ENCODE measurements around the gene TMEM88. TPM values are rescaled to one million over a fixed set of nuclear protein-coding genes. Genes with fewer than 3 reads are reported as not detected.

TMEM88 gene
- total and polyA plus RNA-seq, 2 of the 13 experiments (the other 11 are each of a cell fraction or from before 2014, with no cell fraction given), result 0.31 to 0.66 TPM

- TF ChIP-seq YEATS4 (CRISPR knock-in tag; IDR thresholded peaks at IDR 0.05; ENCODE audit: borderline replicate concordance) (peak; percentile 52; the same call in 1 of the 2 replicates), ZNF234 (CRISPR knock-in tag; conservative IDR thresholded peaks at IDR 0.05) (0 out of 2 replicates have a peak, but pooled peaks have one; percentile 58), ZSCAN30 (CRISPR knock-in tag; IDR thresholded peaks at IDR 0.05) (0 out of 2 replicates have a peak, but pooled peaks have one; percentile 37), TSC22D2 (CRISPR knock-in tag; IDR thresholded peaks at IDR 0.05; ENCODE audit: borderline replicate concordance) (no peak), PLRG1 (conservative IDR thresholded peaks at IDR 0.05) (no peak), ZNF326 (CRISPR knock-in tag; IDR thresholded peaks at IDR 0.05; ENCODE audit: borderline replicate concordance) (no peak), ZNF556 (CRISPR knock-in tag; IDR thresholded peaks at IDR 0.05; ENCODE audit: borderline replicate concordance) (0 out of 2 replicates have a peak, but pooled peaks have one; percentile 42), SYNCRIP (IDR thresholded peaks at IDR 0.05; ENCODE audit: insufficient read depth, low read depth, low read length) (no peak), KDM6A (CRISPR knock-in tag; IDR thresholded peaks at IDR 0.05; ENCODE audit: low read depth) (no peak)
- TF ChIP-seq, protein P1, sequence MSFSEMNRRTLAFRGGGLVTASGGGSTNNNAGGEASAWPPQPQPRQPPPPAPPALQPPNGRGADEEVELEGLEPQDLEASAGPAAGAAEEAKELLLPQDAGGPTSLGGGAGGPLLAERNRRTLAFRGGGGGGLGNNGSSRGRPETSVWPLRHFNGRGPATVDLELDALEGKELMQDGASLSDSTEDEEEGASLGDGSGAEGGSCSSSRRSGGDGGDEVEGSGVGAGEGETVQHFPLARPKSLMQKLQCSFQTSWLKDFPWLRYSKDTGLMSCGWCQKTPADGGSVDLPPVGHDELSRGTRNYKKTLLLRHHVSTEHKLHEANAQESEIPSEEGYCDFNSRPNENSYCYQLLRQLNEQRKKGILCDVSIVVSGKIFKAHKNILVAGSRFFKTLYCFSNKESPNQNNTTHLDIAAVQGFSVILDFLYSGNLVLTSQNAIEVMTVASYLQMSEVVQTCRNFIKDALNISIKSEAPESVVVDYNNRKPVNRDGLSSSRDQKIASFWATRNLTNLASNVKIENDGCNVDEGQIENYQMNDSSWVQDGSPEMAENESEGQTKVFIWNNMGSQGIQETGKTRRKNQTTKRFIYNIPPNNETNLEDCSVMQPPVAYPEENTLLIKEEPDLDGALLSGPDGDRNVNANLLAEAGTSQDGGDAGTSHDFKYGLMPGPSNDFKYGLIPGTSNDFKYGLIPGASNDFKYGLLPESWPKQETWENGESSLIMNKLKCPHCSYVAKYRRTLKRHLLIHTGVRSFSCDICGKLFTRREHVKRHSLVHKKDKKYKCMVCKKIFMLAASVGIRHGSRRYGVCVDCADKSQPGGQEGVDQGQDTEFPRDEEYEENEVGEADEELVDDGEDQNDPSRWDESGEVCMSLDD (CRISPR knock-in tag; IDR thresholded peaks at IDR 0.05; ENCODE audit: borderline replicate concordance), result no peak
- TF ChIP-seq, protein P2, sequence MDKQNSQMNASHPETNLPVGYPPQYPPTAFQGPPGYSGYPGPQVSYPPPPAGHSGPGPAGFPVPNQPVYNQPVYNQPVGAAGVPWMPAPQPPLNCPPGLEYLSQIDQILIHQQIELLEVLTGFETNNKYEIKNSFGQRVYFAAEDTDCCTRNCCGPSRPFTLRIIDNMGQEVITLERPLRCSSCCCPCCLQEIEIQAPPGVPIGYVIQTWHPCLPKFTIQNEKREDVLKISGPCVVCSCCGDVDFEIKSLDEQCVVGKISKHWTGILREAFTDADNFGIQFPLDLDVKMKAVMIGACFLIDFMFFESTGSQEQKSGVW (CRISPR knock-in tag; IDR thresholded peaks at IDR 0.05; ENCODE audit: borderline replicate concordance), result no peak
- TF ChIP-seq, protein P3, sequence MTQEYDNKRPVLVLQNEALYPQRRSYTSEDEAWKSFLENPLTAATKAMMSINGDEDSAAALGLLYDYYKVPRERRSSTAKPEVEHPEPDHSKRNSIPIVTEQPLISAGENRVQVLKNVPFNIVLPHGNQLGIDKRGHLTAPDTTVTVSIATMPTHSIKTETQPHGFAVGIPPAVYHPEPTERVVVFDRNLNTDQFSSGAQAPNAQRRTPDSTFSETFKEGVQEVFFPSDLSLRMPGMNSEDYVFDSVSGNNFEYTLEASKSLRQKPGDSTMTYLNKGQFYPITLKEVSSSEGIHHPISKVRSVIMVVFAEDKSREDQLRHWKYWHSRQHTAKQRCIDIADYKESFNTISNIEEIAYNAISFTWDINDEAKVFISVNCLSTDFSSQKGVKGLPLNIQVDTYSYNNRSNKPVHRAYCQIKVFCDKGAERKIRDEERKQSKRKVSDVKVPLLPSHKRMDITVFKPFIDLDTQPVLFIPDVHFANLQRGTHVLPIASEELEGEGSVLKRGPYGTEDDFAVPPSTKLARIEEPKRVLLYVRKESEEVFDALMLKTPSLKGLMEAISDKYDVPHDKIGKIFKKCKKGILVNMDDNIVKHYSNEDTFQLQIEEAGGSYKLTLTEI (CRISPR knock-in tag; conservative IDR thresholded peaks at IDR 0.05), result no peak
- TF ChIP-seq, protein P4, sequence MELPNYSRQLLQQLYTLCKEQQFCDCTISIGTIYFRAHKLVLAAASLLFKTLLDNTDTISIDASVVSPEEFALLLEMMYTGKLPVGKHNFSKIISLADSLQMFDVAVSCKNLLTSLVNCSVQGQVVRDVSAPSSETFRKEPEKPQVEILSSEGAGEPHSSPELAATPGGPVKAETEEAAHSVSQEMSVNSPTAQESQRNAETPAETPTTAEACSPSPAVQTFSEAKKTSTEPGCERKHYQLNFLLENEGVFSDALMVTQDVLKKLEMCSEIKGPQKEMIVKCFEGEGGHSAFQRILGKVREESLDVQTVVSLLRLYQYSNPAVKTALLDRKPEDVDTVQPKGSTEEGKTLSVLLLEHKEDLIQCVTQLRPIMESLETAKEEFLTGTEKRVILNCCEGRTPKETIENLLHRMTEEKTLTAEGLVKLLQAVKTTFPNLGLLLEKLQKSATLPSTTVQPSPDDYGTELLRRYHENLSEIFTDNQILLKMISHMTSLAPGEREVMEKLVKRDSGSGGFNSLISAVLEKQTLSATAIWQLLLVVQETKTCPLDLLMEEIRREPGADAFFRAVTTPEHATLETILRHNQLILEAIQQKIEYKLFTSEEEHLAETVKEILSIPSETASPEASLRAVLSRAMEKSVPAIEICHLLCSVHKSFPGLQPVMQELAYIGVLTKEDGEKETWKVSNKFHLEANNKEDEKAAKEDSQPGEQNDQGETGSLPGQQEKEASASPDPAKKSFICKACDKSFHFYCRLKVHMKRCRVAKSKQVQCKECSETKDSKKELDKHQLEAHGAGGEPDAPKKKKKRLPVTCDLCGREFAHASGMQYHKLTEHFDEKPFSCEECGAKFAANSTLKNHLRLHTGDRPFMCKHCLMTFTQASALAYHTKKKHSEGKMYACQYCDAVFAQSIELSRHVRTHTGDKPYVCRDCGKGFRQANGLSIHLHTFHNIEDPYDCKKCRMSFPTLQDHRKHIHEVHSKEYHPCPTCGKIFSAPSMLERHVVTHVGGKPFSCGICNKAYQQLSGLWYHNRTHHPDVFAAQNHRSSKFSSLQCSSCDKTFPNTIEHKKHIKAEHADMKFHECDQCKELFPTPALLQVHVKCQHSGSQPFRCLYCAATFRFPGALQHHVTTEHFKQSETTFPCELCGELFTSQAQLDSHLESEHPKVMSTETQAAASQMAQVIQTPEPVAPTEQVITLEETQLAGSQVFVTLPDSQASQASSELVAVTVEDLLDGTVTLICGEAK (IDR thresholded peaks at IDR 0.05), result no peak
- TF ChIP-seq, protein P4 (CRISPR knock-in tag; IDR thresholded peaks at IDR 0.05), result peak; percentile 37; the same call in 1 of the 2 replicates
Measured at GRCh38 chr17:7857713-7858521, 3.1 kb downstream of the TMEM88 start, which contains the start of gene CYB5D1 (continued).

Data from HepG2 (cell line).